Stimulated activated CD8-positive, alpha-beta memory T cell treated with anti-CD3 and anti-CD28 coated beads, Interleukin-12 subunit alpha, Interleukin-12 subunit beta, amount 100 ng/mL, for 1 hour (primary cell): ENCODE measurements around the gene ROCK2.
"Not testable (repeated sequence)": the region's sequence is repeated elsewhere in the genome, so short reads cannot be mapped to it uniquely, and the experiment has no call there.

Experiments
- DNase-seq: peaks from one replicate; pipeline ENCODE4 v3.0.0-alpha.2; 2020; ENCODE audit warnings: low read depth

The ROCK2 gene

GRCh38 chr2:11340717-11341116, 3.7 kb downstream of the ROCK2 start:
- DNase-seq, result no peak

- no peak for DNase-seq
Observed at GRCh38 chr2:11339508-11340083, 4.8 kb downstream of the ROCK2 start.

- no peak for DNase-seq
Observed at GRCh38 chr2:11338580-11338979, 5.9 kb downstream of the ROCK2 start.

GRCh38 chr2:11337909-11338308, 6.5 kb downstream of the ROCK2 start:
- DNase-seq, result no peak

GRCh38 chr2:11336189-11336588, 8.2 kb downstream of the ROCK2 start:
- DNase-seq, result no peak

- no peak for DNase-seq
Observed at GRCh38 chr2:11333427-11334183, 10.8 kb downstream of the ROCK2 start.

GRCh38 chr2:11332596-11332995, 11.8 kb downstream of the ROCK2 start:
- DNase-seq, result no peak

GRCh38 chr2:11330457-11331142, 13.8 kb downstream of the ROCK2 start:
- no peak for DNase-seq

GRCh38 chr2:11329776-11330175, 14.7 kb downstream of the ROCK2 start:
- DNase-seq, result no peak

GRCh38 chr2:11328522-11328921, 15.9 kb downstream of the ROCK2 start:
- not testable (repeated sequence) for DNase-seq

- DNase-seq, result no peak
Observed at GRCh38 chr2:11327871-11328270, 16.6 kb downstream of the ROCK2 start.

- DNase-seq, result no peak
Observed at GRCh38 chr2:11326677-11327211, 17.7 kb downstream of the ROCK2 start.

- DNase-seq, result no peak
Observed at GRCh38 chr2:11325961-11326676, 18.3 kb downstream of the ROCK2 start.

- no peak for DNase-seq
Observed at GRCh38 chr2:11321847-11322246, 22.6 kb downstream of the ROCK2 start.

- no peak for DNase-seq
Observed at GRCh38 chr2:11320698-11321492, 23.5 kb downstream of the ROCK2 start.

GRCh38 chr2:11319939-11320338, 24.5 kb downstream of the ROCK2 start:
- DNase-seq, result no peak

- DNase-seq, result no peak
Observed at GRCh38 chr2:11315074-11315705, 29.2 kb downstream of the ROCK2 start.

- DNase-seq, result no peak
Observed at GRCh38 chr2:11314487-11314886, 29.9 kb downstream of the ROCK2 start.

GRCh38 chr2:11312770-11313471, 31.5 kb downstream of the ROCK2 start:
- DNase-seq, result no peak

- no peak for DNase-seq
Observed at GRCh38 chr2:11311543-11311942, 32.9 kb downstream of the ROCK2 start.
